Astrocyte (in vitro differentiated cells and primary cell): ENCODE data around the gene INCENP. TPM values are rescaled to one million over a fixed set of nuclear protein-coding genes. Genes with fewer than 3 reads are reported as not detected.

ENCODE experiments used
- DNase-seq: peaks from one replicate; pipeline ENCODE4 v3.0.0-alpha.2; 2010; ENCODE audit warnings: low read depth
- FAIRE-seq: peaks from 2 replicates; lab custom pipeline; 2011; peaks lifted over from hg19 to GRCh38; lab: Jason Lieb, UNC
- H2AFZ ChIP-seq: 2 replicates; pipeline ENCODE4 v1.6.0; 2012; ENCODE audit warnings: low read depth, low read length, inconsistent platforms
- H3K27ac ChIP-seq: 2 replicates; pipeline ENCODE4 v1.5.1; 2011; ENCODE audit warnings: low read depth, low read length, inconsistent platforms
- H3K27me3 ChIP-seq: 2 replicates; pipeline ENCODE4 v1.6.0; 2011; ENCODE audit warnings: low read length, inconsistent platforms; ENCODE audit not compliant: insufficient read depth
- H3K36me3 ChIP-seq: 2 replicates; pipeline ENCODE4 v1.5.1; 2011; ENCODE audit warnings: low read length, inconsistent platforms; ENCODE audit not compliant: insufficient read depth
- H3K4me1 ChIP-seq: 2 replicates; pipeline ENCODE4 v1.5.1; 2011; ENCODE audit warnings: low read length, inconsistent platforms; ENCODE audit not compliant: insufficient read depth
- H3K4me2 ChIP-seq: 2 replicates; pipeline ENCODE4 v1.6.0; 2012; ENCODE audit warnings: low read length, inconsistent platforms
- H3K4me3 ChIP-seq: 2 replicates; pipeline ENCODE4 v1.5.1; 2011; ENCODE audit warnings: low read depth, mild to moderate bottlenecking, low read length, inconsistent platforms; ENCODE audit not compliant: insufficient read depth
- H3K79me2 ChIP-seq: 2 replicates; pipeline ENCODE4 v1.6.0; 2012; ENCODE audit warnings: mild to moderate bottlenecking, low read length, inconsistent platforms; ENCODE audit not compliant: insufficient read depth
- H3K9ac ChIP-seq: 2 replicates; pipeline ENCODE4 v1.6.0; 2012; ENCODE audit warnings: mild to moderate bottlenecking, low read length, inconsistent platforms
- H3K9me3 ChIP-seq: 2 replicates; pipeline ENCODE4 v1.5.1; 2012; ENCODE audit warnings: low read depth, mild to moderate bottlenecking, low read length, inconsistent platforms; ENCODE audit not compliant: insufficient read depth
- H4K20me1 ChIP-seq: 2 replicates; pipeline ENCODE4 v1.6.0; 2012; ENCODE audit warnings: low read length, inconsistent platforms; ENCODE audit not compliant: insufficient read depth
- H3K27ac Mint-ChIP-seq: one replicate; pipeline ENCODE4 v1.8.0; 2021; ENCODE audit warnings: mild to moderate bottlenecking, mixed read lengths; ENCODE audit not compliant: unreplicated experiment
- H3K27me3 Mint-ChIP-seq: one replicate; pipeline ENCODE4 v1.8.0; 2021; ENCODE audit warnings: low read depth, mixed read lengths; ENCODE audit not compliant: unreplicated experiment
- H3K36me3 Mint-ChIP-seq: one replicate; pipeline ENCODE4 v1.8.0; 2021; ENCODE audit warnings: low read depth, mixed read lengths; ENCODE audit not compliant: unreplicated experiment
- H3K4me1 Mint-ChIP-seq: one replicate; pipeline ENCODE4 v1.8.0; 2021; ENCODE audit warnings: low read depth, mixed read lengths; ENCODE audit not compliant: unreplicated experiment
- H3K4me3 Mint-ChIP-seq: one replicate; pipeline ENCODE4 v1.8.0; 2021; ENCODE audit warnings: mild to moderate bottlenecking, moderate library complexity, mixed read lengths; ENCODE audit not compliant: unreplicated experiment
- H3K9me3 Mint-ChIP-seq: one replicate; pipeline ENCODE4 v1.8.0; 2021; ENCODE audit warnings: mild to moderate bottlenecking, mixed read lengths; ENCODE audit not compliant: unreplicated experiment
- EZH2 ChIP-seq: IDR thresholded peaks from 2 replicates; pipeline ENCODE4 v1.6.1; 2012; ENCODE audit warnings: mild to moderate bottlenecking, low read length, inconsistent platforms; ENCODE audit not compliant: insufficient read depth
- total RNA-seq: library from RNA; stranded (reverse); gene quantifications from 2 replicates; pipeline ENCODE4 v1.2.1, GENCODE V29; 2021
- TF ChIP-seq, protein P1 (sequence below): IDR thresholded peaks from 2 replicates; pipeline ENCODE4 v1.5.1; 2011; ENCODE audit warnings: low read depth, mild to moderate bottlenecking, inconsistent platforms, low read length, moderate library complexity; ENCODE audit not compliant: insufficient read depth

The INCENP gene
- total RNA-seq, 1 donor from 2014 or later = 17.7 TPM

DNA sequence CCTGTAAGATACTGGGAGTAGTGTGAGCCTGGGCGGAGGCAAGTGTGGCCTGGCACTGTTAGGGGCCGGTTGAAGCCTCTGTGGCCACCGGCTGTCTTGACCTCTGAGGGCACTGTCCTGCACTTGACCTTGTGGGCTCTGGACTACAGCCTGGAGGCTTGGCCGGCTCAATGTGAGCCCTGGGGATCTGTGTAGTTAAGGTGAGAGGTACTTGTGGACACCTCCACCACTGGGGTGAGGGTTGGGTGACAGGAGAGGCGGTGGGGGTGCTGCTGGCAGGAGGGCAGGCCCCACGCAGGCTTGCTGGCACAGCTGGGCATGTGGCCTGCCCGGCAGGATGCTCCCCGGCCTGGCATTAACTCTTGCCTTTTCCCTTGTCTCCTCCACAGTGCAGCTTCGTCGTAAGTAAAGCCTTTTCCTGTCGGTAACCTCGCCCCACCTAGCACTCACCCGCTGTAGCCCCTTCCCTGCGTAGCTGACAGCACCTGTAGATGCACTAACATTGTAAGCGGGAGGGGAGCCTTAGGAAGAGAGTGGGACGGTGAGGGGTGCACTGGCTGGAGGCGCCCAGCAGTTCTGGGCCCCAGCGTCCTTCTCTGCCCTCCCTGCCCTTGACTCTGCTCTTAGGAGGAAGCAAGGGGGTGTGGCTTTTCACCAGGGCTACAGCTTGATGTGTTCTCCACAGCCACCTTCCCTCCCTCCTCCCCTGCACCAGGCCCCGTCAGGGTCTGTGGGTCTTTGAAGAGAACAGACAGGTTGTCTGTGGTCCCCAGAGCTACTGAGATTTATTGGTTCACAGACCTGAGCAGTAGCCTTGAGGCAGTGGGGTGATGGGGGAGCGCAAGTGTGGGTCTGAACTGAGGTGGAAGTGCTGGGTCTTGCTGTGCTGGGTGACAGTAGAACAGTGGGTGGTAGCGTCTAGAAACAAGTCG lies 17.6 kb downstream of the INCENP start:
- H3K36me3 ChIP-seq = peaks cover 9% of the 10 kb centered on the region
- no peak overlapping the region for H3K4me3 ChIP-seq
- peaks cover 24% of the 10 kb centered on the region for H3K79me2 ChIP-seq
- H3K27ac ChIP-seq = no peak overlapping the region
- H3K4me1 ChIP-seq = no peaks in the 10 kb centered on the region
- TF ChIP-seq EZH2 = no peak
- peaks cover 7% of the 10 kb centered on the region for H4K20me1 ChIP-seq
- H3K9ac ChIP-seq = no peak overlapping the region
- Mint-ChIP-seq H3K27ac (no peak overlapping the region), H3K27me3 (no peaks in the 10 kb centered on the region), H3K4me3 (no peak overlapping the region), H3K9me3 (no peaks in the 10 kb centered on the region), H3K4me1 (no peaks in the 10 kb centered on the region), H3K36me3 (peaks cover 6% of the 10 kb centered on the region)
- H3K4me2 ChIP-seq = no peak overlapping the region
- DNase-seq (no peak), FAIRE-seq (no peak)
- no peak overlapping the region for H2AFZ ChIP-seq
- no peaks in the 10 kb centered on the region for H3K9me3 ChIP-seq
- no peaks in the 10 kb centered on the region for H3K27me3 ChIP-seq

DNA sequence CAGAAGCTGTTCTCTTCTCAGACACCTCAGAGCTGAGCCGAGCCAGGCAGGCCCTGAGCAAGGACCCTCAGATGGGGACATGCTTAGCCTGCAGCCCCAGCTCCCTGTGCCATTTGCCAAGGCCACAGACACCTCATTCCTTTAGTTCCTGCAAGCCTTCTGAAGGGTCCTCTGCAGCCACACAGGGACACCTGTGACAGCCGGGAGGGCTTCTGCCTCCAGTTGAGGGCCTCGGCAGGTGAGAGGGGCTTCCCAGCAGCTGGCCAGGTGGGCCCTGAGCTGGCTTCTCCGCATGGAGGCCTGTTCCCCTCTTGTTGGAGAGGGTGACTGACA lies 18.2 kb downstream of the INCENP start:
- Histone ChIP-seq H3K9ac (no peak overlapping the region), H3K4me1 (no peaks in the 10 kb centered on the region), H3K4me2 (no peak overlapping the region), H3K4me3 (no peak overlapping the region), H3K27me3 (no peaks in the 10 kb centered on the region), H3K9me3 (no peaks in the 10 kb centered on the region), H3K79me2 (peaks cover 17% of the 10 kb centered on the region), H3K27ac (no peak overlapping the region), H4K20me1 (peaks cover 7% of the 10 kb centered on the region), H3K36me3 (peaks cover 10% of the 10 kb centered on the region), H2AFZ (no peak overlapping the region)
- no peak for TF ChIP-seq EZH2
- TF ChIP-seq, protein P1, sequence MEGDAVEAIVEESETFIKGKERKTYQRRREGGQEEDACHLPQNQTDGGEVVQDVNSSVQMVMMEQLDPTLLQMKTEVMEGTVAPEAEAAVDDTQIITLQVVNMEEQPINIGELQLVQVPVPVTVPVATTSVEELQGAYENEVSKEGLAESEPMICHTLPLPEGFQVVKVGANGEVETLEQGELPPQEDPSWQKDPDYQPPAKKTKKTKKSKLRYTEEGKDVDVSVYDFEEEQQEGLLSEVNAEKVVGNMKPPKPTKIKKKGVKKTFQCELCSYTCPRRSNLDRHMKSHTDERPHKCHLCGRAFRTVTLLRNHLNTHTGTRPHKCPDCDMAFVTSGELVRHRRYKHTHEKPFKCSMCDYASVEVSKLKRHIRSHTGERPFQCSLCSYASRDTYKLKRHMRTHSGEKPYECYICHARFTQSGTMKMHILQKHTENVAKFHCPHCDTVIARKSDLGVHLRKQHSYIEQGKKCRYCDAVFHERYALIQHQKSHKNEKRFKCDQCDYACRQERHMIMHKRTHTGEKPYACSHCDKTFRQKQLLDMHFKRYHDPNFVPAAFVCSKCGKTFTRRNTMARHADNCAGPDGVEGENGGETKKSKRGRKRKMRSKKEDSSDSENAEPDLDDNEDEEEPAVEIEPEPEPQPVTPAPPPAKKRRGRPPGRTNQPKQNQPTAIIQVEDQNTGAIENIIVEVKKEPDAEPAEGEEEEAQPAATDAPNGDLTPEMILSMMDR = no peak
- Mint-ChIP-seq H3K4me1 (no peaks in the 10 kb centered on the region), H3K27ac (no peak overlapping the region), H3K4me3 (no peak overlapping the region), H3K36me3 (peaks cover 4% of the 10 kb centered on the region), H3K9me3 (no peaks in the 10 kb centered on the region), H3K27me3 (no peaks in the 10 kb centered on the region)
- FAIRE-seq = no peak
- no peak for DNase-seq

- H3K4me2 ChIP-seq = no peak overlapping the region
- H3K9me3 ChIP-seq = no peaks in the 10 kb centered on the region
- Mint-ChIP-seq H3K27me3 (no peaks in the 10 kb centered on the region), H3K9me3 (no peaks in the 10 kb centered on the region), H3K27ac (no peak overlapping the region), H3K36me3 (peaks cover 11% of the 10 kb centered on the region), H3K4me1 (no peaks in the 10 kb centered on the region), H3K4me3 (no peak overlapping the region)
- FAIRE-seq = no peak
- H3K27me3 ChIP-seq = no peaks in the 10 kb centered on the region
- no peak overlapping the region for H3K27ac ChIP-seq
- TF ChIP-seq, protein P1 = no peak
- TF ChIP-seq EZH2 = no peak
- H2AFZ ChIP-seq = no peak overlapping the region
- H3K79me2 ChIP-seq = peaks cover 8% of the 10 kb centered on the region
- peaks cover 17% of the 10 kb centered on the region for H3K36me3 ChIP-seq
- no peaks in the 10 kb centered on the region for H3K4me1 ChIP-seq
- H3K4me3 ChIP-seq = no peak overlapping the region
- H3K9ac ChIP-seq = no peak overlapping the region
- no peaks in the 10 kb centered on the region for H4K20me1 ChIP-seq
- DNase-seq = no peak
These were observed 19.1 kb downstream of the INCENP start for GRCh38 chr11:62142921-62143320.
